ENCODE measurements around the gene KRT80.

KRT80 gene

DNA sequence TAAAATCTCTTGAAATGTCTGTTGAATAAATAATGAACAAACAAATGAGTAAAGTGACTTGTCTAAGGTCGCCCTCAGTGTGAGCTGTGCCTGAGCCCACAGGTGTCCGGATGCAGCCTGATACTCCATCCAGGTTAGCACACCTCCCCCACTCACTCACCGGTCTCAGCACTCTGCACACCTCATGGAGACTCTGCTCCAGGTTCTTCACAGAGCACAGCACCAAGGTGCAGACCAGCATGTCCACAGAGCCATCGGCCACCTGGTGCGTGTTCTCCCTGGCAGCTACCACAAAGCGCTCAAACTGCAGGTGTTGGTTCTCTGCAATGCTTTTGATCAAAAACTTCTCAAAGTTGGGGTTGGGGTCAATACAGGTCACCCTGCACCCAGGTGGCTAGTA is 37.1 kb upstream of the KRT80 start:
- in situ Hi-C loops (cut with MboI; ENCODE audit: low pct_unique_long_range_greater_than_20kb, low sequenced_read_pairs, unreplicated experiment) = no loop called here
- TF ChIP-seq, protein P1, sequence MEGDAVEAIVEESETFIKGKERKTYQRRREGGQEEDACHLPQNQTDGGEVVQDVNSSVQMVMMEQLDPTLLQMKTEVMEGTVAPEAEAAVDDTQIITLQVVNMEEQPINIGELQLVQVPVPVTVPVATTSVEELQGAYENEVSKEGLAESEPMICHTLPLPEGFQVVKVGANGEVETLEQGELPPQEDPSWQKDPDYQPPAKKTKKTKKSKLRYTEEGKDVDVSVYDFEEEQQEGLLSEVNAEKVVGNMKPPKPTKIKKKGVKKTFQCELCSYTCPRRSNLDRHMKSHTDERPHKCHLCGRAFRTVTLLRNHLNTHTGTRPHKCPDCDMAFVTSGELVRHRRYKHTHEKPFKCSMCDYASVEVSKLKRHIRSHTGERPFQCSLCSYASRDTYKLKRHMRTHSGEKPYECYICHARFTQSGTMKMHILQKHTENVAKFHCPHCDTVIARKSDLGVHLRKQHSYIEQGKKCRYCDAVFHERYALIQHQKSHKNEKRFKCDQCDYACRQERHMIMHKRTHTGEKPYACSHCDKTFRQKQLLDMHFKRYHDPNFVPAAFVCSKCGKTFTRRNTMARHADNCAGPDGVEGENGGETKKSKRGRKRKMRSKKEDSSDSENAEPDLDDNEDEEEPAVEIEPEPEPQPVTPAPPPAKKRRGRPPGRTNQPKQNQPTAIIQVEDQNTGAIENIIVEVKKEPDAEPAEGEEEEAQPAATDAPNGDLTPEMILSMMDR (IDR thresholded peaks at IDR 0.05; ENCODE audit: extremely low read depth, insufficient read depth, missing control alignments) = no peak
- DNase-seq (ENCODE audit: low spot score) = no peak

DNA sequence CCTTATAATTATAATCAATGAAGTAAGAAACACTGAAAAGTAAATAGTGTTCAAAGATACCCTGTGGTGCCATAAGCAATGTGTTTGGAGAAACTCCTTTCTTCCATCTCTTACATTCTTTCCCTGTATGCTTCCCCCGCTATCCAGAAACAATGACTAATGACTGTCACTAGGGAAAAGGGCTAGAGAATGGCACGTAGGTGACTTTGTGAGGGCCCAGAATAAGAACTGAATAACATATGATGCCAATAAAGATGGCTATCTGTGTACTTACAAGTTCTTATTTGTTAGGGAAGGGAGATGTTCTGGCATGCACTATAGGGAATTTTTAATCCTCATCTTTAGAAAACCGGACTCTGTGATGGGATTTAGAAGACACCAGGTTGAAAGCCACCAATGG is 36.6 kb upstream of the KRT80 start:
- DNase-seq (ENCODE audit: low spot score) = no peak
- TF ChIP-seq, protein P1 (IDR thresholded peaks at IDR 0.05; ENCODE audit: extremely low read depth, insufficient read depth, missing control alignments) = no peak
- in situ Hi-C loops (cut with MboI; ENCODE audit: low pct_unique_long_range_greater_than_20kb, low sequenced_read_pairs, unreplicated experiment) = no loop called here

DNA sequence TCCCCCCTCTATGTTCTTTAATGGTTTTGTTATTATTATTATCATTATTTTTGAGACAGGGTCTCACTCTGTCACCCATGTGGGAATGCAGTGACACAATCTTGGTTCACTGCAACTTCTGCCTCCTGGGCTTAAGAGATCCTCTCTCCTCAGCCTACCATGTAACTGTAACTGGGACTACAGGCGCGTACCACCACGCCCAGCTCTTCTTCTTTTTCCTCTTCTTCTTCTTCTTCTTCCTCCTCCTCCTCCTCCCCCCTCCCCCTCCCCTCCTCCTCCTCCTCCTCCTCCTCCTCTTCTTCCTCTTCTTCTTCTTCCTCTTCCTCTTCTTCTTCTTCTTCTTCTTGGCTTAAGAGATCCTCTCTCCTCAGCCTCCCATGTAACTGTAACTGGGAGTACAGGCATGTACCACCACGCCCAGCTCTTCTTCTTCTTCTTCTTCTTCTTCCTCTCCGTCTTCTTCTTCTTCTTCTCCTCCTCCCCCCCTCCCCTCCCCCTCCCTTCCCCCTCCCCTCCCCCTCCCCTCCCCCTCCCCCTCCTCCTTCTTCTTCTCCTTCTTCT is 35.9 kb upstream of the KRT80 start:
- TF ChIP-seq, protein P1 (IDR thresholded peaks at IDR 0.05; ENCODE audit: extremely low read depth, insufficient read depth, missing control alignments) = no peak
- in situ Hi-C loops (cut with MboI; ENCODE audit: low pct_unique_long_range_greater_than_20kb, low sequenced_read_pairs, unreplicated experiment) = no loop called here
- DNase-seq (ENCODE audit: low spot score) = no peak

DNA sequence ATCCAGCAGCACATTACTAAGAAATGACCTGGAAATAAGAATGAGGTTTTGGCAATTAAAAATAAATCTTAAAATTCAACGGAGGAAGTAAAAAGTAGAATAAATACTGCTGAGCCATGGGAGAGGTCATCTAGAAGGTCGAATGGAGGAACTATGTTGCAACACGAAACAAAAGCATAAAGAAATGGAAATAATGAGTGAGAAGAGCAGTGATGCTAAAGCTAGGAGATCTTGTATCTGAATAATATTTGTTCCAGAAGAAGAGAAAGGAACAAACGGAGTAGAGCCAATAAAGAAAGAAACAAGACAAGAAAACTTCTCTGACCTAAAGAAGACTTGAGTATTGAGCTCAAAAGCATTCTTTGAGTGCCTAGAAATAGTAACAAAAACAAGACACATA is 34.6 kb upstream of the KRT80 start:
- no peak for DNase-seq (ENCODE audit: low spot score)
- TF ChIP-seq, protein P1 (IDR thresholded peaks at IDR 0.05; ENCODE audit: extremely low read depth, insufficient read depth, missing control alignments) = no peak
- in situ Hi-C loops (cut with MboI; ENCODE audit: low pct_unique_long_range_greater_than_20kb, low sequenced_read_pairs, unreplicated experiment) = no loop called here

DNA sequence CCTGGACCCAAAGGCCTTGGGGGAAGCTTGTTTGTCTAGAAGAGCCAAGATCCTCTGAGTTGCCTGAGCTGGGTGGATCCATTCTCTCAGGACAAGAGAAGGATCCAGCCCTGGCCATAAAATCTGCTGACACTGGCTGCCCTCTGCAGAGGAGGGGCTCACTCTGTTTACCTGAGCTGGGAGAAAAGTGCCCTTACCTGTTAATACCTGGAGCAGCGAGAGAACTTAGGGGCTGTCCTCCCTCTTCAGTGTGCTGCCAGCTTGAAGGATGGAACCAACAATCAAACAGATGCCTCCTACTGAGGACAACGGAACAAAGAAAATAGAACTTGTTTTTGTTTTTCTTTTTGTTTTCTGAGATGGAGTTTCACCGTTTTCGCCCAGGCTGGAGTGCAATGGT is 33.9 kb upstream of the KRT80 start:
- DNase-seq (ENCODE audit: low spot score) = no peak
- TF ChIP-seq, protein P1 (IDR thresholded peaks at IDR 0.05; ENCODE audit: extremely low read depth, insufficient read depth, missing control alignments) = no peak
- in situ Hi-C loops (cut with MboI; ENCODE audit: low pct_unique_long_range_greater_than_20kb, low sequenced_read_pairs, unreplicated experiment) = no loop called here

DNA sequence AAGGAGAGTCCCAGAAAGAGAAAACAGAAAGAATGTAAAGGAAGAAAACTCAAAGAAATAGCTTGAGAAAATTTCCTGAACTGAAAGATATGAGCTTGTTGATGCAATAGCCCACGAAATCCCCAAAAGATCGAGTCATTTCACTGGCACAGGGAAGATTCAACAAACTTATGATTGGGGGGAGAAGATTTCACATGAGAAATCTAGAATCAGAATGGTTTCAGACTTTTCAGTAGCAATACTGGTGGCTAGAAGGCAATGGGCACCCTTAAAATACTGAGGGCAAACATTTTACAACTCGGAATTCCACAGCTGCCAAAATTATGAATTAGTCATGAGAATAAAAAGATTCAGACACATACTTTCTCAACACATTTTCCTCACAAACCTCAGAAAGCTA is 32.3 kb upstream of the KRT80 start:
- TF ChIP-seq, protein P1 (IDR thresholded peaks at IDR 0.05; ENCODE audit: extremely low read depth, insufficient read depth, missing control alignments) = no peak
- DNase-seq (ENCODE audit: low spot score) = no peak
- in situ Hi-C loops (cut with MboI; ENCODE audit: low pct_unique_long_range_greater_than_20kb, low sequenced_read_pairs, unreplicated experiment) = no loop called here

Measured in GM13977 (cell line).